ENCODE results near the gene DYSF.

- no peak for TF ChIP-seq CTCF (conservative IDR thresholded peaks at IDR 0.05)
- no peak for TF ChIP-seq ZFX (IDR thresholded peaks at IDR 0.05)
These were observed 50.5 kb downstream of the DYSF start for GRCh38 chr2:71503837-71504236.

All from C4-2B (cell line).